Prostate gland (tissue), 1 donor: ENCODE data around the gene MEAK7.

Source experiments
- POLR2A ChIP-seq: fragments of 450-650 bp; IDR thresholded peaks from one replicate; pipeline ENCODE4 v1.6.1; 2016; ENCODE audit warnings: antibody characterized with exemption, mild to moderate bottlenecking
- POLR2AphosphoS5 ChIP-seq: sonication (generic); formaldehyde crosslinking; IDR thresholded peaks from one replicate; pipeline ENCODE4 v1.6.1; 2017; ENCODE audit warnings: antibody characterized with exemption

- TF ChIP-seq POLR2A (no peak), POLR2AphosphoS5 (no peak)
These were observed 30.9 kb upstream of the MEAK7 start for GRCh38 chr16:84535408-84535807.
